ENCODE data around the gene USH1C.

- TF ChIP-seq POLR2A (IDR thresholded peaks at IDR 0.05) = no peak
- TF ChIP-seq, protein P1, sequence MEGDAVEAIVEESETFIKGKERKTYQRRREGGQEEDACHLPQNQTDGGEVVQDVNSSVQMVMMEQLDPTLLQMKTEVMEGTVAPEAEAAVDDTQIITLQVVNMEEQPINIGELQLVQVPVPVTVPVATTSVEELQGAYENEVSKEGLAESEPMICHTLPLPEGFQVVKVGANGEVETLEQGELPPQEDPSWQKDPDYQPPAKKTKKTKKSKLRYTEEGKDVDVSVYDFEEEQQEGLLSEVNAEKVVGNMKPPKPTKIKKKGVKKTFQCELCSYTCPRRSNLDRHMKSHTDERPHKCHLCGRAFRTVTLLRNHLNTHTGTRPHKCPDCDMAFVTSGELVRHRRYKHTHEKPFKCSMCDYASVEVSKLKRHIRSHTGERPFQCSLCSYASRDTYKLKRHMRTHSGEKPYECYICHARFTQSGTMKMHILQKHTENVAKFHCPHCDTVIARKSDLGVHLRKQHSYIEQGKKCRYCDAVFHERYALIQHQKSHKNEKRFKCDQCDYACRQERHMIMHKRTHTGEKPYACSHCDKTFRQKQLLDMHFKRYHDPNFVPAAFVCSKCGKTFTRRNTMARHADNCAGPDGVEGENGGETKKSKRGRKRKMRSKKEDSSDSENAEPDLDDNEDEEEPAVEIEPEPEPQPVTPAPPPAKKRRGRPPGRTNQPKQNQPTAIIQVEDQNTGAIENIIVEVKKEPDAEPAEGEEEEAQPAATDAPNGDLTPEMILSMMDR (IDR thresholded peaks at IDR 0.05) = no peak
These were observed at the start of gene USH1C for GRCh38 chr11:17544181-17544622.

Data from prostate gland (tissue), 2 donors.